ENCODE measurements around the gene CYB5D1. TPM values are rescaled to one million over a fixed set of nuclear protein-coding genes. Genes with fewer than 3 reads are reported as not detected.
A peak's percentile ranks its signal among the peaks of the same experiment; 100 is the strongest.

Gene CYB5D1
- total and polyA plus RNA-seq, 2 experiments from 2014 or later: 12.2 to 14.1 TPM

DNA sequence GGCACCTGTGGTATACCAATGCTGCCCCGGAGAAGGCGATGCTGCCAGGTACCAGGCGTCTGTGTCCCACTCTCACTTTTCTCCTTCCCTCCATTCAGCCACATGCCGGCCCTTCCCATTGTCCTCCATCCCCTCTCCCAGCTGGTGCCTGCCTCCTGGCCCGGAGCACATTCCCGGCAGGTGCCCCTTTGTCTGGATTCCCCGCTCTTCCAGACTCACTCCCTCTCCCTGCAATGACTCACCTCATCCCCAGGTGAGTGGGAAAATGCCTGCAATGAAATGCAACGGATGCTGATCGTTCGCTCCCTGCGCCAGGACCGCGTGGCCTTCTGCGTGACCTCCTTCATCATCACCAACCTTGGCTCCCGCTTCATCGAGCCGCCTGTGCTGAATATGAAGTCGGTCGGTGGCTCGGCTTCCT, 34.2 kb upstream of the CYB5D1 start:
- Histone ChIP-seq H3K4me1 (ENCODE audit: insufficient read depth) (no peaks in the 10 kb centered on the region), H3K36me3 (replicated peaks; ENCODE audit: insufficient read depth, low read depth) (no peaks in the 10 kb centered on the region), H3K4me3 (no peak overlapping the region), H3K9me2 (replicated peaks; ENCODE audit: insufficient read depth) (no peaks in the 10 kb centered on the region), H2AFZ (no peak overlapping the region), H3K27me3 (no peaks in the 10 kb centered on the region), H3K4me2 (no peak overlapping the region), H4K20me1 (ENCODE audit: insufficient read depth, poor library complexity, severe bottlenecking) (no peaks in the 10 kb centered on the region), H3K27ac (no peak overlapping the region), H3K79me2 (no peaks in the 10 kb centered on the region), H3K9me3 (ENCODE audit: low read depth) (no peaks in the 10 kb centered on the region)
- WGBS (ENCODE audit: low lambda C conversion rate, missing lambda C conversion rate): 63% methylated on average over 17 of the region's 20 CpGs
- peak; percentile 4 for DNase-seq (ENCODE audit: low spot score)
- no peak for TF ChIP-seq EZH2 (IDR thresholded peaks at IDR 0.05; ENCODE audit: borderline replicate concordance)
- TF ChIP-seq EZH2phosphoT487 (IDR thresholded peaks at IDR 0.05; ENCODE audit: low read depth, severe bottlenecking, unreplicated experiment): no peak
- TF ChIP-seq, protein P1, sequence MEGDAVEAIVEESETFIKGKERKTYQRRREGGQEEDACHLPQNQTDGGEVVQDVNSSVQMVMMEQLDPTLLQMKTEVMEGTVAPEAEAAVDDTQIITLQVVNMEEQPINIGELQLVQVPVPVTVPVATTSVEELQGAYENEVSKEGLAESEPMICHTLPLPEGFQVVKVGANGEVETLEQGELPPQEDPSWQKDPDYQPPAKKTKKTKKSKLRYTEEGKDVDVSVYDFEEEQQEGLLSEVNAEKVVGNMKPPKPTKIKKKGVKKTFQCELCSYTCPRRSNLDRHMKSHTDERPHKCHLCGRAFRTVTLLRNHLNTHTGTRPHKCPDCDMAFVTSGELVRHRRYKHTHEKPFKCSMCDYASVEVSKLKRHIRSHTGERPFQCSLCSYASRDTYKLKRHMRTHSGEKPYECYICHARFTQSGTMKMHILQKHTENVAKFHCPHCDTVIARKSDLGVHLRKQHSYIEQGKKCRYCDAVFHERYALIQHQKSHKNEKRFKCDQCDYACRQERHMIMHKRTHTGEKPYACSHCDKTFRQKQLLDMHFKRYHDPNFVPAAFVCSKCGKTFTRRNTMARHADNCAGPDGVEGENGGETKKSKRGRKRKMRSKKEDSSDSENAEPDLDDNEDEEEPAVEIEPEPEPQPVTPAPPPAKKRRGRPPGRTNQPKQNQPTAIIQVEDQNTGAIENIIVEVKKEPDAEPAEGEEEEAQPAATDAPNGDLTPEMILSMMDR (IDR thresholded peaks at IDR 0.05; ENCODE audit: poor library complexity): no peak

DNA sequence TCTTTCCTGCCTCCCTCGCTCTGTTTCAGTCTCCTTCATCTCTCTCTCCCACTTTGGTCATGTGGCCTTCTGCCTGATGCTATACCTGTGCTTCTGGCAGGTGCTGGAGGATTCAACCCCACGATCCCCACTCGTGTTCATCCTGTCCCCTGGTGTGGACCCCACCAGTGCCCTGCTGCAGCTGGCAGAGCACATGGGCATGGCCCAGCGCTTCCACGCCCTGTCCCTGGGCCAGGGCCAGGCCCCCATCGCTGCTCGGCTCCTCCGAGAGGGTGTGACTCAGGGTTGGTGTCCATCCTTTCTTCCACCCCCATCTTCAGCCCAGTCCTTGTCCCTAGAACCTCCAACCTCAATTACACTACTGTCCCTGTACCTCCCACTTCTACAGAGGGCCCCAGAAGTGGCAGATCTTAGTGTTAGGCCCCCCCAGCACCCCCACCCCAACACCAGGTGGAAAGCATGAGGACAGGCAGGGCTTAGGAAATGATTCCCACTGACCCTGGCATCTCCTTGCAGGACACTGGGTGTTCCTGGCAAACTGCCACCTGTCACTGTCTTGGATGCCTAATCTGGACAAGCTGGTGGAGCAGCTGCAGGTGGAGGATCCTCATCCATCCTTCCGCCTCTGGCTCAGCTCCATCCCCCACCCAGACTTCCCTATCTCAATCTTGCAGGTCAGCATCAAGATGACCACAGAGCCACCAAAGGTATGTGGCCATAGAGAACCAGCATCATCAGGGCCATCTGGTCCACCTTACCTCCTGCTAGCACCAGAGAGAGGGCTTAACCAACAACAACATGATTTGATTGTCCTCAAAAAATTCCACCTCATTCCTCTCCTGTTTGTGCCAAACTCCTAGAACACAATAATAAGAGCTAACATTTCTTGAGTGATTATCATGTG, 33.5 kb upstream of the CYB5D1 start:
- no peak overlapping the region for H3K4me2 ChIP-seq
- DNase-seq (ENCODE audit: low spot score): peak; percentile 8
- H3K36me3 ChIP-seq (replicated peaks; ENCODE audit: insufficient read depth, low read depth): no peaks in the 10 kb centered on the region
- WGBS (ENCODE audit: low lambda C conversion rate, missing lambda C conversion rate): 92% methylated on average over 8 of the region's 9 CpGs
- H3K27ac ChIP-seq: no peak overlapping the region
- no peaks in the 10 kb centered on the region for H3K9me2 ChIP-seq (replicated peaks; ENCODE audit: insufficient read depth)
- H2AFZ ChIP-seq: no peak overlapping the region
- TF ChIP-seq EZH2phosphoT487 (IDR thresholded peaks at IDR 0.05; ENCODE audit: low read depth, severe bottlenecking, unreplicated experiment) (no peak), EZH2 (IDR thresholded peaks at IDR 0.05; ENCODE audit: borderline replicate concordance) (no peak)
- TF ChIP-seq, protein P1 (IDR thresholded peaks at IDR 0.05; ENCODE audit: poor library complexity): no peak
- H3K79me2 ChIP-seq: no peaks in the 10 kb centered on the region
- no peaks in the 10 kb centered on the region for H3K9me3 ChIP-seq (ENCODE audit: low read depth)
- no peaks in the 10 kb centered on the region for H3K27me3 ChIP-seq
- H4K20me1 ChIP-seq (ENCODE audit: insufficient read depth, poor library complexity, severe bottlenecking): no peaks in the 10 kb centered on the region
- no peaks in the 10 kb centered on the region for H3K4me1 ChIP-seq (ENCODE audit: insufficient read depth)
- H3K4me3 ChIP-seq: no peak overlapping the region

DNA sequence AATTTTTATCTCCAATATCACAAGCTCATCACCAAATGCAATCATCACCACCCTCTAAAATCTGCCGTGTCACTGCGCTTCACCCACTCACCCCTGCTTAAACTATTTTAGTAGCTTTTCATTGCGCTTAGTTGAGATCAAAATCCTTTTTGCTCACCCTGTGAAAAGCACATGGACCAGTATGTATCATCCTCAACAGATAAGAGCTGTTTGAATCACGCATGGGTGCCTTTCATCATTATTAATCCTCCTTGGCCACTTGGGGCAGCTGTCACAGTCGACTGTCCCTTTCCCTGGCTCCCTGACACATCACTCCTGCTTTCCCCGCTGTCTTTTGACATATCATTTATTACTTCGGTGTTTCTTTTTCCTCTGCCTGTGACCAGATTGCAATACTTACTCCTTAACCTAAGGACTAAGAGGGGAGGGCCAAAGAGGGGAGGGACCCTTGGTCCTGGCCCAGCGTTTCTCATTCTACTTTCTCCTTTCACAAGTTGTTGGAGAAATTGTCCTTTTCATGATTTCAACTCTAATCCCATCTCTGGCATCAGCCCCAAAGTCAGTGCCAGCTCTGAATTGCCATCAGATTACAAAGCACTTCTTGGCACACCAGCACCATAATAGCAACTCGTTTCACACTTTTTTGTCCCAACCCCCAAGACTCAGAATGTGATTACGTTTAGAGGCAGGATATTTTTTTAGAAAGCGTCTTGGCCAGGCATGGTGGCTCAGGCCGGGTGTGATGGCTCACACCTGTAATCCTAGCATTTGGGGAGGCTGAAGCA, 32.4 kb upstream of the CYB5D1 start:
- WGBS (ENCODE audit: low lambda C conversion rate, missing lambda C conversion rate): 49% methylated on average over 12 of the region's 12 CpGs
- Histone ChIP-seq H2AFZ (no peak overlapping the region), H3K27ac (no peak overlapping the region)

More for the DNA sequence above, 32.4 kb upstream of the CYB5D1 start:
- Histone ChIP-seq H3K9me3 (ENCODE audit: low read depth) (no peaks in the 10 kb centered on the region), H3K27me3 (no peaks in the 10 kb centered on the region), H3K4me3 (no peak overlapping the region), H3K4me1 (ENCODE audit: insufficient read depth) (no peaks in the 10 kb centered on the region), H3K79me2 (no peaks in the 10 kb centered on the region), H3K36me3 (replicated peaks; ENCODE audit: insufficient read depth, low read depth) (no peaks in the 10 kb centered on the region), H3K4me2 (no peak overlapping the region), H3K9me2 (replicated peaks; ENCODE audit: insufficient read depth) (no peaks in the 10 kb centered on the region), H4K20me1 (ENCODE audit: insufficient read depth, poor library complexity, severe bottlenecking) (no peaks in the 10 kb centered on the region)
- peak; percentile 30 for DNase-seq (ENCODE audit: low spot score)
- TF ChIP-seq EZH2phosphoT487 (IDR thresholded peaks at IDR 0.05; ENCODE audit: low read depth, severe bottlenecking, unreplicated experiment): no peak
- TF ChIP-seq EZH2 (IDR thresholded peaks at IDR 0.05; ENCODE audit: borderline replicate concordance): no peak
- TF ChIP-seq, protein P1 (IDR thresholded peaks at IDR 0.05; ENCODE audit: poor library complexity): no peak
